ENCODE measurements around the gene THAP5. TPM values are rescaled to one million over a fixed set of nuclear protein-coding genes. Genes with fewer than 3 reads are reported as not detected.

The THAP5 gene, protein sequence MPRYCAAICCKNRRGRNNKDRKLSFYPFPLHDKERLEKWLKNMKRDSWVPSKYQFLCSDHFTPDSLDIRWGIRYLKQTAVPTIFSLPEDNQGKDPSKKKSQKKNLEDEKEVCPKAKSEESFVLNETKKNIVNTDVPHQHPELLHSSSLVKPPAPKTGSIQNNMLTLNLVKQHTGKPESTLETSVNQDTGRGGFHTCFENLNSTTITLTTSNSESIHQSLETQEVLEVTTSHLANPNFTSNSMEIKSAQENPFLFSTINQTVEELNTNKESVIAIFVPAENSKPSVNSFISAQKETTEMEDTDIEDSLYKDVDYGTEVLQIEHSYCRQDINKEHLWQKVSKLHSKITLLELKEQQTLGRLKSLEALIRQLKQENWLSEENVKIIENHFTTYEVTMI
- 18.2 TPM for polyA plus RNA-seq (2013, experiment 1 of 2; ENCODE audit: insufficient read length)
- 18.6 TPM for polyA plus RNA-seq (2013, experiment 2 of 2; ENCODE audit: insufficient read length)

GRCh38 chr7:108569381-108570145 is at the start of gene THAP5, which contains the start of gene DNAJB9:
THAP5 (minus strand) TSS chr7:108569706; CDS start chr7:108569569, 137 bp downstream.
DNAJB9 (plus strand) TSS chr7:108569874; CDS start chr7:108571727, 1,853 bp downstream.
- peak; percentile 100 for DNase-seq

DNA sequence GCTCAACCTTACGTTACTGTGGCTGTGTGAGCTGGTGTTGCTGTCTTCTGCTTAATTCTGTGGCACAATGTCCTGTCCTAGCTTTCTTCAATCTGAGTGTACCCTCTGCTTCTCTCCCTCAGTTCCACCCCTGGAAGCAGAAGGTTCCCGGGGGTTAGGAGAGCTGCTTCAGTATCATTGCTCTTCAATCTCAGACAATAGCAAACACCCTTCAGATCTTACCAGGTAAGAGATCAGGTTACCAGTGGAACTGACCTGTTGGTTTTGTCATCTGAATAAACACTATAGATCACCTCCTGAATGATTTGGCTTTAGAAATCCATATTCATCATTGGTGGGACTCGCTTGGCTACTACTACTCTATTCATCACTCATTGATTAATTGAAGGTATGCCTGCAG is 48.5 kb upstream of the THAP5 start:
- DNase-seq, result no peak

- no peak for DNase-seq
Observed at GRCh38 chr7:108614896-108615295, 45.4 kb upstream of the THAP5 start.

DNA sequence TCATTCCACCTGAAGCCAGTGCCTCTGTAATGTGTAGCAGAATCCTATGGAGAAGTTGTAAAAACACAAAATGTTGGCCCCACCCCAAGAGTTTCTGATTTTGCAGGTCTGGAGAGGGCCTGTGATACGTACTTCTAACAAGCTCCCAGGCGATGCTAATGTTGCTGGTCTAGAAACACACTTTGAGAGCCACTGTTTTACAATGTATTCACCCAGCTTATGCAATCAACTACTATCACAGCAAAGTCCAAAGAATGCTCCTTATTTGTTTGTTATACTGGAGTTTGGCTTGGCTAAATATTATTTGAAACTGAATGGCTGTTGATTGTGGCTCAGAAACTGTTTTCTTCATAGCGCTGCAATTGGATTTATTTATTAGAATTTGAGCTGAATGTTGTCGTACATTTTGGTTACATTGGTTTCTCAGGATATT is 44.5 kb upstream of the THAP5 start:
- no peak for DNase-seq

- DNase-seq, result peak; percentile 46
Observed at GRCh38 chr7:108613147-108613948, 43.8 kb upstream of the THAP5 start.

- no peak for DNase-seq
Observed at GRCh38 chr7:108611268-108611667, 41.8 kb upstream of the THAP5 start.

GRCh38 chr7:108609643-108610042 is 40.1 kb upstream of the THAP5 start:
- no peak for DNase-seq

GRCh38 chr7:108605559-108606201 is 36.2 kb upstream of the THAP5 start:
- DNase-seq, result no peak

DNA sequence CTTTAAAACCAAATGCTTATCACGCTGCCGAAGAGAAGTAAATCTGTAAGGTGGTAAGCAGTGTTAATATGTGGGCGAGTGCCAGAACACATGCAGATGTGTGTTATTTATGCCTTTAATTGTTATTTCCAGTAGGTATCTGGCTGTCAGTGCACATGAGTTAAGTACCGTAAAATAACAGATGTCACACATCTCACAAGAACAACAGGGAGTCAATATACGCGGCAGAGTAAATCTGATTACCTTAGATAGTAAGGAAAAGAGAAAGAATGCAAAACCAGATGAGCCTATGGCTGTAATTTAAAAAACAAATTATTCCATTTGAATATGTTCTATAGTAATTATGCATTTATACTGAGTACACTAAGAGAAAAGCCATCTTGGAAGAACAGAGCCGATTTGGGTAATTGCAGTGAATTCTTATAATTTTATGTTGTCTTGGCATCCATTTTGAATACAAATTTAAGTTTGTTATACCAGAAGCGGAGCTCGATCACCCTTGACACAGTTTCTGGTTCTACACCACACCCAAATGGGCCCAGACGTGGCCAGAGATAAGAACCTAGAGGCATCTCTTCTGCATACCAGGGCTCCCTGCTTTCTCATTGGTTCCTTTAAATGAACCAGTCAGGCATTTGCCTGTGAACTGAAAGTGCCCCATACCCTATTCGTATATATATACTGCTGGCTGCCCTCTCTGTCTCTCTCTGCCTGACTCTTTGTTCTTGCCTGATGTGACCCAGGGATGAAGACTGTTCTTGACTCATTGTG is 35.0 kb upstream of the THAP5 start:
- DNase-seq, result no peak

GRCh38 chr7:108603656-108604306 is 34.3 kb upstream of the THAP5 start:
- DNase-seq, result no peak

DNA sequence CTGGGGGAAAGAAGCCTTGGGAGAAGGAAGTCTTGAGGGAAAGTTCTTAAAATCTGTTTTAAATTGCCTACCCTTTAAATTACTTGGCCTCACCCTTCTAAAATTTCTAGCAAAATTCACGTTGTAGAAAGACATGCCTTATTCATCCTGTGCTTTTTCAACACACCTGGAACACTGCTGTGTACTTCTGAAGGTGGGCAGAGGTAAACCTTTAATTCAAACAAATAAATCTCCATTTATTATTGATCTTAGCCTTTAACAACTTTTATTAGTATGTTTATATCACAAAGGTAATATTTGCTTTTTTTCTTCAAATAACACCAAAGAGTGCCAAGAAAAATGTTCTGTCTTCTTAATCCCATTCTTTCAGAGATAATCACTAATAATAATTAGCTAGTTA is 30.9 kb upstream of the THAP5 start:
- DNase-seq, result no peak

DNA sequence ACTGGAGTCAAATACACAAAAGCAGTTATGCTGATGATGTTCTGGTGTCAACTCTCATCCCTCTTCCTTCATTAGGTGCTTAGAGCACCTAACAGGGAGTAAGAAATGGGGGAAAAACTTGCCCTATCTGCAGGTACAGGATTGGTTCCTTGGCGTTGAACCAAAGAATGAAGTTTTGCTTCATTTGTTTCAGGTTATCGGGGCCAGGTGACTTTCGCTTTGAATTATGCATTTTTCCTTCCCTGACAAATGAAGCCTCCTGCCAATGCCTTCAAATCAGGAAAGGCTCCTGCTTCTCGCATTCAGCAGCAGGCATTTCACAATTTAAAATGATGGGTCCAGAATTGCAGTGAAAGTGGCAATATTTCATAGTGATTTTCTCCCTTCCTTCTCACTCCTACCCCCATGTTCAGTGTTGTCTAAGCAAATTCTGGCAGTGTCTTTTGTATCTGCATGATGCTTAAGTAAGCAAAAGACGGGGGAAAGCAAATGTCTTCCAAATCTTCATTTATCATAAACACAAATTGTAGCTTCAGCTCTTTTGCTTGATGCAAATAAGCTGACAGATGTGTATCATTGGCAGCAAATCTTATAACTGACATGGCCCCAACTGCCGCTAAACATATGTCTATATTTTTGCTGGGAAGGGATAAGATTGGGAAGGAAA is 29.5 kb upstream of the THAP5 start:
- DNase-seq, result no peak

DNA sequence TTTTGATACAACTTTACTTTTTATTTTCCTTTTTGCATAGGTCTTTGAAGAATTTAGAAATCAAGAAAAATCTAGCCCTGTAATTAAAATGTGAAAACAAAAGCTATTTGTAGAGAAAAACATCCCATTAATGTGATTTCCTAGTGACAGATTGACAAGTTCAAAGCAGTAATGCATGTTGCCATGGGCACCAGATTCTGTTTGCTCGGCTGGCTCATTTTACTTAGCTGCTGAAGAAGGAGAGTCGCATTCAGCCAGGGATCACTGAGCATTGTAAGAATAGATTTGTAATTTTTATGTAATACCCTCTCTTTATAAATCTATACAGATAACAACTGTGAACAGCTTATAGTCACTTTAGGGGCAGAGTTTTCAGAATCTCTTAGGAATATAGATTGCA is 28.6 kb upstream of the THAP5 start:
- DNase-seq, result no peak

DNA sequence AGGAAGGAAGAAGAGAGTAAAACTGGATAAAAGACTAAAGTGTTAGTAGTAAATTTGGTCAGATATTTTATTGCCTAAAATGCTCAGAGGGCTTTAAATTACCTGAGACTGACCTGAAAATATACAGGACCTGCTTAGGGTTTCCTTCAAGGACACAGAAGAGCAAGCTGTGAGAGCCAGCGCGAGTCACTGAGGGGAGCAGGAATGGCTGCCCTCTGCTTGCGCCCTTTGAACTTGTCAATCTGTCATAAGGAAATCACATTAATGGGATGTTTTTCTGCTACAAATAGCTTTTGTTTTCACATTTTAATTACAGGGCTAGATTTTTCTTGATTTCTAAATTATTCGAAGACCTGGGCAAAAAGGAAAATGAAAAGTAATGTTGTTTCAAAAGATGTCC is 27.1 kb upstream of the THAP5 start:
- DNase-seq, result no peak

DNA sequence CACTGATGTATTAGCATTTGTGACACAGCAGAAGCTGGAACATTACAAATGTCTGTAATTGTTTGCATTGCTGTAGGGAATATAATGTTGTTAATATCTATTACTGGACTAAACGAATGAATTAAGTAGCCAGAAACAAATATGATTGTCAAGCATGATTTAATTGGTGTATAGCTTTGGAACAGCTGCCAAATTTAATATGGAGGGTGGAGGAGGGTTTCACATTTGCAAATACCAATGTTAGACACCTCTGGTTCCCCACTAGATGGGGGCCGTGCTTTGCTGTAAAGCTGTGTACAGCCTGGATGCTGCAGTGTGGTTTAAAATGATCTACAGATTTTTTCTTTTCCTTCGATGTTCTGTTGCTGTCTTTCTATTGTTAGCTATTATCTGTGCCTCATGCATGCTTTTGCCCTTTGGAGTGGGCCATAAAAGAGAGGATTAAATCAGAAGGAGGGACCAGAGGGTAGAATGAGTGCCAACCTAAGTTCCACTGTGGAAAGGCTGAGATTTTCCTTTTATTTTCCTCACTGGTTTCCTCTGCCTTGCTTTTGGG is 23.2 kb upstream of the THAP5 start:
- no peak for DNase-seq

GRCh38 chr7:108590606-108591005 is 21.1 kb upstream of the THAP5 start:
- DNase-seq, result no peak

- DNase-seq, result no peak
Observed at GRCh38 chr7:108589874-108590273, 20.4 kb upstream of the THAP5 start.

DNA sequence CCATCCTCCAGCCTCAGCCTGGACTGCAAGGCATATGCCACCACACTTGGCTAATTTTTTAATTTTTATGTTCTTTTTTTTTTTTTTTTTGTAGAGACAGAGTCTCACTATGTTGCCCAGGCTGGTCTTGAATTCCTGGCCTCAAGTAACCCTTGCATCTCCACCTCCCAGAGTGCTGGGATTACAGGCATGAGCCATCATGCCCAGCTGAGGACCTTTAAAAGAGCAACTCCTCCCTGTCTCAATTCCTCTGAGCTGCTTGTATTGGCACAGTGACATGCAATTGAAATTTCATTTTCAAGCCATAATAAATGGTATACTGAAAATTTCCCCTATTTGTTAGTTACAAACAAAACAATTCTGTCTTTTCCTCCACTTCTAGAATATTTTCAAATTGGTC is 19.7 kb upstream of the THAP5 start:
- peak; percentile 36 for DNase-seq

DNA sequence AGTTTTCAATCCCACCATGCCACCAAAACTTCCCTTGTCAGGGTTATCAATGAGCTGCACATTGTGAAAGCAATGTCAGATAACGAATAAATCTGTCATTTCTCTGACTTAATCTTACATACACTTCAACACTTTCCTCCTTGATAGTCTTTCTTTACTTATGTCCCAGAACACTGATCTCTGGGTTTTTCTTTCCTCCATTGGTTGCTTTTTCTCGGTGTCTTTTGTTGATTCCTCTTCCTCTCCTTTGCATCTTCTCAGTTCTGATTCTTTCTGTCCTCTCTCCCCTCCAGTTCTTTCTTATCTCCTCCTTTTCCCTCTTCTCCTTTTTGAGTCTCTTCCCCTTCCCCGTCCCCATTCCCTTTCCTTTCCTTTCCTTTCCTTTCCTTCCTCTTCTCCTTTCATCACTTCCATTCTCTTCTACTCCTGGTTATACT is 16.8 kb upstream of the THAP5 start:
- no peak for DNase-seq

GRCh38 chr7:108585843-108586242 is 16.3 kb upstream of the THAP5 start:
- no peak for DNase-seq
